Epithelial cell of esophagus (primary cell): ENCODE data around the gene MSL1.
"Not testable (repeated sequence)": the region's sequence is repeated elsewhere in the genome, so short reads cannot be mapped to it uniquely, and the experiment has no call there.

ENCODE experiments used
- DNase-seq: peaks from one replicate; pipeline ENCODE4 v3.0.0; 2010; ENCODE audit warnings: low read depth
- H3K4me3 ChIP-seq: 2 replicates; pipeline ENCODE4 v1.5.1; 2011; ENCODE audit warnings: mild to moderate bottlenecking, low read length, control low read depth
- TF ChIP-seq, protein P1 (sequence below): IDR thresholded peaks from 2 replicates; pipeline ENCODE4 v1.5.1; 2011; ENCODE audit warnings: low read depth, mild to moderate bottlenecking, low read length, control low read depth, inconsistent platforms; ENCODE audit not compliant: insufficient read depth; ENCODE audit errors: missing control alignments

MSL1 gene

DNA sequence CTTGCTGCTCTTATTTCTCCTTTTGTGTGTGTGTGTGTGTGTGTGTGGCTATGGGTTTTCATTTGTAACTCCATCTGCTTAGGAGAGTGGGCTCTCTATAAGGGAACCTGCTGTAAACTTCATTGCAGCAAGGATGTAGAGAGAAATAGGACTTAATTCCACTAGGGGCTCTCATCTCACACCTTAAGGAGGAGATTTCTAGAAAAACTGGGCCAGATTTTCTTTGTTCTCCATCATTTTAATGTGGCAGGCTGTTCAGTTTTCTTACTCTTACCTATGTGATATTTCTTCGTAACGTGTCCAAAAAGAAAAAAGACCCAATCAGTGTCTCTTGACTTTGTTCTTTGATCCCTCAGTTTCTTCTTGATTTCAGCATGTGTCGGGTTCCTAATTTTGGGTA is 14.0 kb downstream of the MSL1 start:
- H3K4me3 ChIP-seq = no peak overlapping the region
- TF ChIP-seq, protein P1, sequence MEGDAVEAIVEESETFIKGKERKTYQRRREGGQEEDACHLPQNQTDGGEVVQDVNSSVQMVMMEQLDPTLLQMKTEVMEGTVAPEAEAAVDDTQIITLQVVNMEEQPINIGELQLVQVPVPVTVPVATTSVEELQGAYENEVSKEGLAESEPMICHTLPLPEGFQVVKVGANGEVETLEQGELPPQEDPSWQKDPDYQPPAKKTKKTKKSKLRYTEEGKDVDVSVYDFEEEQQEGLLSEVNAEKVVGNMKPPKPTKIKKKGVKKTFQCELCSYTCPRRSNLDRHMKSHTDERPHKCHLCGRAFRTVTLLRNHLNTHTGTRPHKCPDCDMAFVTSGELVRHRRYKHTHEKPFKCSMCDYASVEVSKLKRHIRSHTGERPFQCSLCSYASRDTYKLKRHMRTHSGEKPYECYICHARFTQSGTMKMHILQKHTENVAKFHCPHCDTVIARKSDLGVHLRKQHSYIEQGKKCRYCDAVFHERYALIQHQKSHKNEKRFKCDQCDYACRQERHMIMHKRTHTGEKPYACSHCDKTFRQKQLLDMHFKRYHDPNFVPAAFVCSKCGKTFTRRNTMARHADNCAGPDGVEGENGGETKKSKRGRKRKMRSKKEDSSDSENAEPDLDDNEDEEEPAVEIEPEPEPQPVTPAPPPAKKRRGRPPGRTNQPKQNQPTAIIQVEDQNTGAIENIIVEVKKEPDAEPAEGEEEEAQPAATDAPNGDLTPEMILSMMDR = no peak
- no peak for DNase-seq

- TF ChIP-seq, protein P1 = no peak
- peak overlapping the region; percentile 75 for H3K4me3 ChIP-seq
- DNase-seq = no peak
Observed at GRCh38 chr17:40139566-40140058, 17.8 kb downstream of the MSL1 start.

GRCh38 chr17:40143166-40143565 is 21.4 kb downstream of the MSL1 start:
- not testable (repeated sequence) for H3K4me3 ChIP-seq, DNase-seq

GRCh38 chr17:40145476-40145875 is 23.7 kb downstream of the MSL1 start:
- TF ChIP-seq, protein P1 = no peak
- DNase-seq = no peak
- no peak overlapping the region for H3K4me3 ChIP-seq

- no peak for DNase-seq
- no peak overlapping the region for H3K4me3 ChIP-seq
- TF ChIP-seq, protein P1 = no peak
Observed at GRCh38 chr17:40148527-40148926, 26.8 kb downstream of the MSL1 start.

DNA sequence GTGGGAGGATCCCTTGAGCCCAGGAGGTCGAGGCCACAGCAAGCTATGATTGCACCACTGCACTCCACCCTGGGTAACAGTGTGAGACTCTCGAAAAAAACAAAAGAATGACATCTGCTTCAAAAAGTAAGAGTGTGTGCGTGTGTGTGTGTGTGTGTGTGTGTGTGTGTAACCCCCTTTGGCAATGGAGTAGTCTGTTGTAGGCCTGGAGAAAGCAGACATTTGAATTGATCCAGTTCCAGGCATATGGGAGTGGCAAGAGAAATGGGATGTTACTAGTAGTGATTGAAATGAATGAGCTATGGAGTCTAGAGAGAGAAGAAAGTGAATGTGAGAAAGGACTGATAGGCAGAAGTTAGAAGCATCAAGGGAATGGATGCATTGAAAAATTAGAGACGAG is 28.5 kb downstream of the MSL1 start:
- no peak overlapping the region for H3K4me3 ChIP-seq
- DNase-seq = no peak
- TF ChIP-seq, protein P1 = no peak

DNA sequence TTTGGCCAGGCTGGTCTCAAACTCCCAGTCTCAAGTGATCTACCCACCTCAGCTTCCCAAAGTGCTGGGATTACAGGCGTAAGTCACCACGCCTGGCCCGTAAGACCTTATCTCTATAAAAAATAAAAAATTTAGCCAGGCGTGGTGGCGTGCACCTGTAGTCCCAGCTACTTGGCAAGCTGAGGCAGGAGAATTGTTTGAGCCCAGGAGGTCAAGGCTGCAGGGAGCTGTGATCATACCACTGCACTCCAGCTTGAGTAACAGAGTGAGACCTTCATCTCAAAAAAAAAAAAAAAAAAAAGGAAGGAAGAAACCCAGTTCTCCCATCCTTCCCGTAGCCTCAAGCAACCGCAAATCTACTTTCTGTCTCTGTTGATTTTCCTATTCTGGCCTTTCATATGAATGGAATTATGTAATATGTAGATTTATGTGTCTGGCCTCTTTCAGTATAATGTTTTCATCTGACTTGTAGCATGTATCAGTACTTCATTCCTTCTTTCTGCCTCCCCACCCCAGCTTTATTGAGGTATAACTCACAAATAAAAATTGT is 29.7 kb downstream of the MSL1 start:
- no peak overlapping the region for H3K4me3 ChIP-seq
- TF ChIP-seq, protein P1 = no peak

More for the DNA sequence above, 29.7 kb downstream of the MSL1 start:
- DNase-seq = no peak
